ENCODE measurements around the gene WDR93. TPM values are rescaled to one million over a fixed set of nuclear protein-coding genes. Genes with fewer than 3 reads are reported as not detected.

The WDR93 gene
- total RNA-seq, 1 donor from 2014 or later: not detected

DNA sequence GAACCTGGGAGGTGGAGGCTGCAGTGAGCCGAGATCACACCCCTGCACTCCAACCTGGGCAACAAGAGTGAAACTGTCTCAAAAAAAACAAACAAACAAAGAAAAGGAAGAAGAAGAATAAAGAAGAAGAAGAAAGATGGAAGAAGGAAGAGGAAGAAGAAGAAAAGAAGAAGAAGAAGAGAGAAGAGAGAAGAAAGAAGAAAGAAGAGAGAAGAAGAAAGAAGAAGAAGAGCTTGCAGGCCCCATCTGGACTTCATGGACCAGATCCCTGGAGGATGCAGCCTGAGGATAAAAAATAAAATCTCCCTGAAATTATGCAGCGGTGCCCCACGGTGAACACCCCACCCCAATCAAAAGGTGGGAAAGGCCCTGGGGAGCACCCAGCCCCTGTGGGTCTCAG lies 69.2 kb downstream of the WDR93 start:
- Histone ChIP-seq H3K4me1 (peaks cover 18% of the 10 kb centered on the region), H3K27ac (no peak overlapping the region), H3K27me3 (no peaks in the 10 kb centered on the region), H3K4me3 (no peak overlapping the region), H3K36me3 (no peaks in the 10 kb centered on the region), H3K9me3 (no peaks in the 10 kb centered on the region)
- intact Hi-C loops (cut with DNase I): loop anchor here (2.0 to 5.0 kb wide), 2 partner anchors 119 to 312 kb away; no protein-coding TSS in a partner anchor
- TF ChIP-seq POLR2A (IDR thresholded peaks at IDR 0.05): no peak
- no peak for TF ChIP-seq CTCF (IDR thresholded peaks at IDR 0.05)
- no peak for TF ChIP-seq POLR2AphosphoS5 (IDR thresholded peaks at IDR 0.05; ENCODE audit: insufficient read depth in 1 of 2, low read depth in 1 of 2)
- DNase-seq (ENCODE audit: extremely low spot score in 2 of 2): no peak

- no peaks in the 10 kb centered on the region for H3K36me3 ChIP-seq
- TF ChIP-seq POLR2AphosphoS5 (IDR thresholded peaks at IDR 0.05; ENCODE audit: insufficient read depth in 1 of 2, low read depth in 1 of 2): no peak
- no peak for TF ChIP-seq POLR2A (IDR thresholded peaks at IDR 0.05)
- peak; percentile 77 to 92 (median 79) for TF ChIP-seq CTCF (IDR thresholded peaks at IDR 0.05)
- no peaks in the 10 kb centered on the region for H3K27me3 ChIP-seq
- H3K27ac ChIP-seq: no peak overlapping the region
- intact Hi-C loops (cut with DNase I): loop anchor here (2.0 to 5.0 kb wide), 2 partner anchors 118 to 312 kb away; no protein-coding TSS in a partner anchor
- DNase-seq (ENCODE audit: extremely low spot score in 2 of 2): peak in 1 of 2 donors; percentile 82
- H3K4me3 ChIP-seq: no peak overlapping the region
- no peaks in the 10 kb centered on the region for H3K9me3 ChIP-seq
- peaks cover 18% of the 10 kb centered on the region for H3K4me1 ChIP-seq
Measured at GRCh38 chr15:89760303-89761008, 69.8 kb downstream of the WDR93 start.

- Histone ChIP-seq H3K4me3 (no peak overlapping the region), H3K36me3 (no peaks in the 10 kb centered on the region), H3K27ac (no peak overlapping the region), H3K9me3 (no peaks in the 10 kb centered on the region), H3K4me1 (peaks cover 18% of the 10 kb centered on the region), H3K27me3 (no peaks in the 10 kb centered on the region)
- intact Hi-C loops (cut with DNase I): loop anchor here (2.0 to 5.0 kb wide), 2 partner anchors 118 to 311 kb away; no protein-coding TSS in a partner anchor
- DNase-seq (ENCODE audit: extremely low spot score in 2 of 2): no peak
- TF ChIP-seq POLR2A (IDR thresholded peaks at IDR 0.05) (no peak), POLR2AphosphoS5 (IDR thresholded peaks at IDR 0.05; ENCODE audit: insufficient read depth in 1 of 2, low read depth in 1 of 2) (no peak), CTCF (IDR thresholded peaks at IDR 0.05) (no peak)
Measured at GRCh38 chr15:89761009-89761831, 70.6 kb downstream of the WDR93 start.

GRCh38 chr15:89761929-89762328 lies 71.3 kb downstream of the WDR93 start:
- Histone ChIP-seq H3K4me3 (no peak overlapping the region), H3K36me3 (no peaks in the 10 kb centered on the region), H3K27ac (no peak overlapping the region), H3K9me3 (no peaks in the 10 kb centered on the region), H3K27me3 (no peaks in the 10 kb centered on the region), H3K4me1 (peaks cover 18% of the 10 kb centered on the region)
- no peak for DNase-seq (ENCODE audit: extremely low spot score in 2 of 2)
- no peak for TF ChIP-seq POLR2AphosphoS5 (IDR thresholded peaks at IDR 0.05; ENCODE audit: insufficient read depth in 1 of 2, low read depth in 1 of 2)
- TF ChIP-seq CTCF (IDR thresholded peaks at IDR 0.05): no peak
- no peak for TF ChIP-seq POLR2A (IDR thresholded peaks at IDR 0.05)
- intact Hi-C loops (cut with DNase I): loop anchor here (2.0 to 5.0 kb wide), 2 partner anchors 117 to 310 kb away; no protein-coding TSS in a partner anchor

Data from vagina (tissue), 2 donors.